GM18870 (cell line): ENCODE measurements around the gene MTCP1.

Source experiments
- ATAC-seq: cut with Tn5 transposase; IDR thresholded peaks from one replicate; pipeline ENCODE4 v1.9.1; 2021; ENCODE audit warnings: moderate library complexity; ENCODE audit not compliant: unreplicated experiment

Gene MTCP1

DNA sequence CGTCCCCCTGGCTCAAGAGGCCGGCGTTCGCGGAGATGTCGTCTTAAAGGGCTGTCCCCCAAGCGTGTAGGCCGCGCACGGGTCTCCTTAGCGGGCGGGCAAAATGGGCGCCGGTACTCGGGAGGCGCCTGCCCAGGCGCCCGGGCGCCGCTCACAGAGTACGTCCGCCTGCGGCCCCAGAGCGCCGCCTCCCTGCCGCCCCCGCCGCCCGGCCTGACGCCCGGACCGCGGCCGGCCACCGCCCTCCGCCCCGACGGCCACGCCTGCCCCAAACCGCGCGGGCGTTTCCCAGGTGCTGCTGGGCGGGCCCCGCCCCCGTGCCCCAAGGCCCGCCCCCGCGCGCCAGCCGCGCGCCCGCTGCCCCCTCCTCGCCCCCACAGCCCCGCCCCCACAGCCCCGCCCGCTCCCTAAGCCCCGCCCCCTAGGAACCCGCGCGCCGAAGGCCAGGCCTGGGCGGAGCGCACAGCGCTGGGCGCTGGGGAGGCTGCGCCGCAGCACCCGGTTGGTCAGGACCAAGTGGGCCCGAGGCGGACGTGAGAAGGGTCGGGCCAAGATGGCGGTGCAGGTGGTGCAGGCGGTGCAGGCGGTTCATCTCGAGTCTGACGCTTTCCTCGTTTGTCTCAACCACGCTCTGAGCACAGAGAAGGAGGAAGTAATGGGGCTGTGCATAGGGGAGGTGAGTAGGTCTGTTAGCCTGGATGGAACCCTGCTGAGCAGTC, at the start of gene MTCP1, which contains the start of the genes BRCC3 and CMC4:
TSS of gene MTCP1 (minus strand) at position 162 of the 719 bp plus-strand sequence. CDS start 5,126 bp downstream, outside the sequence.
TSS of gene BRCC3 (plus strand) at position 534 of the 719 bp plus-strand sequence. CDS start at position 554, 20 bp downstream.
TSS of gene CMC4 (minus strand) at position 162 of the 719 bp plus-strand sequence. CDS start 7,113 bp downstream, outside the sequence.
- ATAC-seq = peak; percentile 62

DNA sequence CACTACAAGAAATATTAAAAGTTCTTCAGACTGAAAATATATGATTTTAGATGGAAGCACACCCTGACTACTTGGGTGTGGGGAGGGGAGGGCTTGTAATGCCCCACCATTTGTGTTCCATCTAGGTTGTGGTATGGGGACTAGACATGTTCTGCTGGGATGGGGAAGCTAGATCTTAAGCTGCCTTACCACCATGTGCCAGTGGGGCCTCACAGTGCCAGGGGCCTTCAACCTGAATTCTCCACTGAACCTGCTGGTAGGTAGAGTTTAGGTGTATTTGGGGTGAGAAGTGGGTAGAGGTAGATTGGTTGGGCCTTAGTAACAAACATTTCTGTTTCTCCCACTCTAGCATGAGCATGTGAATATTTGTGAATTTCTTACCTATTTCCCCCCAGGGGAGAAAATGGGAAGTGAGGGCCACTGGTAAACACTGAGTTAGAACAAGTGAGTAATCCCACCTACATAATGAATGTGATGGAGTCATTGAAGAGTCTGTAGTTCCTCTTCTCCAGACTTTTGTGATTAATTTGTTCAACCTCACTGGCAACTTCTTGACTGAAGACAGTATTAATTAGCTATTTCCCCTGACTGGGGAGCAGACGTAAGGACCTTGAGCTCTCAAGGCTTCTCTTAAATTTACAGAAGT, 44.4 kb upstream of the MTCP1 start:
- ATAC-seq = no peak

GRCh38 chrX:155113097-155113496, 42.2 kb upstream of the MTCP1 start:
- ATAC-seq = no peak

DNA sequence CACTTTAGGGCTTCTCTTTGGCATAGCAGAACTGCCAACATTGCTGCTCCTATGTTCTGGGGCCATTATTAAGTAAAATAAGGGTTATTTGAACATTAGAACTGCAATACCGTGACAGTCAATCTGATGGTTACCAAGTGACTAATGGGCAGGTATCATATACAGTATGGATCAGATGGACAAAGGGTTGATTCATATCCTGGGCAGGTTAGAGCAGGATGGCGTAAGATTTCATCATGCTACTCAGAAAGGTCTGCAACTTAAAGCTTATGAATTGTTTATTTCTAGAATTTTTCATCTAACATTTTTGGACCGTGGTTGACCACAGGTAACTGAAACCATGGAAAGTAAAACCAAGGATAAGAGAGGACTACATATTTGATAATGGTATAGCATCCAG, 41.2 kb upstream of the MTCP1 start:
- ATAC-seq = no peak

DNA sequence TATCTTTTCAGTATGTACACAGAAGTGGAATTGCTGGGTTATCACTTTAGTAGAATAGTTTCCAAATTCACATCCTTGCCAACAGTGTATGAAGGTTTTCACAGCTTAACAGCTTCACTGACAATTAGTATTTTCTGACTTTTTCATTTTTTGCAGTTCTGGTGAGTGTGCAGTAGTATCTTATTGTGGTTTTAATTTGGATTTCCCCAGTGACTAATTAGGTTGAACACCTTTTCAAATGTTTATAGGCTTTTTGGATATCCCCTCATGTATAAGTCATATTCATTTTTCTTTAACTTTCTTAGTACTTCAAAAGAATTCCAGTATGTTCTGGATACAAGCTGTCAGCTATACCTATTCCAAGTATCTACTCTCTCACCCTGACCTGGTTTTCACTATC, 37.5 kb upstream of the MTCP1 start:
- ATAC-seq = no peak

GRCh38 chrX:155105919-155106318, 35.0 kb upstream of the MTCP1 start:
- no peak for ATAC-seq

DNA sequence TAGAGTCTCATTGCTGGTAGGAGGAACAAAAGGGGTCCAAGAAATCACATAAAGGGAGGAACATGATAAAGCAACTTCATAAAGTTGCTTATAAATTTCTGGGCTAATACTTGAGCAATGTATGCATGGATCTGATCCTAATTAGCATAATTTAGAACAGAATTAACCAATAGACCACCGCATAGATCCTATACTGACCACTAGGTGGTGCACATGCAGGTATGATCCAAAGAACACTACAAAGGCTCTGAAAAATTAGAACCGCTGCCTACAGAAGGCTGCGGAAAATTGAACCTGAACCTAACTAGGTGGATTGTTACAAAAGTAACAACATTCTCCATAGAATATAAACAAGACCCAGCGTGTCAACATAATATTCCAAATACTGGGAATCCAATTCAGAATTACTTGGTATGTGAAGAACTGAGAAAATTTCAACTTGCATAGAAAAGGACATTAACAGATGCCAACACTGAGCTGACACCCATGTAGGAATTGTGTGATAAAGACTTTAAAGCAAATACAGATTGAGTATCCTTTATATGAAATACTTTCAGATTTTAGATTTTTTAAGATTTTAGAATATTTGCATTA, 23.6 kb upstream of the MTCP1 start:
- ATAC-seq = peak; percentile 68

DNA sequence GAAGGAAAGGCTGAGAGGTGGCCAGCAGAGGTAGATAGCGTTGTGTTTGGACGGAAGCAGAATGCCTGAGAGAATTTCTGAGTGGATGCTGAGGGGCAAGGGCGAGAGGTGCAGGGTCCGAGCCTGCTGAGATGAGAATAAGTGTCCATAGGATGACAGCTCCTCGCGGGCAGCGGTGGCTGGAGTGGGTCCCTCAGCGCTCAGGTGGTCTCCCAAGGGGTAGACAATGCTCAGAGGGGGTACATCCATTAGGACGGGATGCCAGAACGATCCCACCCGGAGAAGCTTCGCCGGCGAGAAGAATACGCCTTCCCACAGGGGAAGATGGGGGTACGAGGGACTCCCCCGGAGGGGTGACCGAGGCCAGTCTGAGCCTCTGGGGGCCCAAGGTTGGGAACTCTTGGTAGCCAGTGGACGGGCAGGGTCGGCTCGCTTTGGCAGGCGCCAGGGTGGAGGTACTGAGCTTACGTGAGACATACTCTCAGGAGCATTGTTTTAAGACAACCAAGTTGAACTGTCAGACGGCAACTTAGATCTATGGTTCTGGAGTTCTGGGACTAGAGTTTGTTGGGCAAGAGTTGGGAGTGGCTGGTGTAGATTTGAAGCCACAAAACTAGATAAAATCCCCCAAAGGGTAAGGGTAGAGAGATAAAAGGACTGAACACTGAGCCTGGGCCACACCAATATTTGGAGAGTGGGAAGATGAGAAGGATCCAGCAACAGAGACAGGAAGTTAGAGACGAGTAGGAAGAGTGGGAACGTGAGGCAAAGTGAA, 16.2 kb upstream of the MTCP1 start:
- no peak for ATAC-seq

GRCh38 chrX:155086202-155086840, 15.4 kb upstream of the MTCP1 start:
- no peak for ATAC-seq

GRCh38 chrX:155071694-155072280, 851 bp upstream of the MTCP1 start:
- ATAC-seq = no peak

DNA sequence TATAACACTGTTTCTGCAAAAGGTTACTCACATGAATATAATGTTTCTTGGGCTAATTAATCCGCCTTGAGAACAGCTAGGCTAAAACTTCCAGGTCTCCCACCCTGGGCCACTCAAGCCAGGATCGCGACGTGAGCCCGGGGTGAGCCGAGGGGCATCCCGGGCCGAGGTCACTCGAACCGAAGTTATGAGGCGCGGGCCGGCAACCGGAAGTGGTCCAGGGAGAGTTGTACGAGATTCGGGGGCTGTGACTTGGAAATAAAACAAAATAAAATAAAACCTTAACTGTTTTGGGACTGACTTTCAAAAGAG, 317 bp downstream of the MTCP1 start:
- ATAC-seq = peak; percentile 23

GRCh38 chrX:155070038-155070437, 898 bp downstream of the MTCP1 start:
- no peak for ATAC-seq

GRCh38 chrX:155069414-155069813, 1.5 kb downstream of the MTCP1 start:
- no peak for ATAC-seq

DNA sequence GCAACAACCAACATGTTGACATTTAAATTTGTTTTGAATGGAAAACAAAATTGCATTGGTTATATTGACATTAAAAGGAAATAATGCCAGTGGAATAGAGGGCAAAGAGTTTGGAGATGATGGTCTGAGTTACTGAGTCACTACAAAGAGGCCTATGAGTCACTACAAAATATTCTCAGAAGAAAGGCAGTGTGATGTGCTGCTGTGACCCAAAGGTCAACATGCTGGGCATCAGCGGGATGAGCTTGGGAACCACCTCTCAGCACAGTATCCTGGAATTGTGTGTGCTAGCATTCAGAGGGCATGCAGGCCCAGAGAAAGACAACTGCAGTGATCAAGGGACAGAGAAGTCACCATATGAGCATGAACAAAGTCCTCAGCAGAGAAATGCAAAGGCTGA, 2.8 kb downstream of the MTCP1 start:
- ATAC-seq = no peak

DNA sequence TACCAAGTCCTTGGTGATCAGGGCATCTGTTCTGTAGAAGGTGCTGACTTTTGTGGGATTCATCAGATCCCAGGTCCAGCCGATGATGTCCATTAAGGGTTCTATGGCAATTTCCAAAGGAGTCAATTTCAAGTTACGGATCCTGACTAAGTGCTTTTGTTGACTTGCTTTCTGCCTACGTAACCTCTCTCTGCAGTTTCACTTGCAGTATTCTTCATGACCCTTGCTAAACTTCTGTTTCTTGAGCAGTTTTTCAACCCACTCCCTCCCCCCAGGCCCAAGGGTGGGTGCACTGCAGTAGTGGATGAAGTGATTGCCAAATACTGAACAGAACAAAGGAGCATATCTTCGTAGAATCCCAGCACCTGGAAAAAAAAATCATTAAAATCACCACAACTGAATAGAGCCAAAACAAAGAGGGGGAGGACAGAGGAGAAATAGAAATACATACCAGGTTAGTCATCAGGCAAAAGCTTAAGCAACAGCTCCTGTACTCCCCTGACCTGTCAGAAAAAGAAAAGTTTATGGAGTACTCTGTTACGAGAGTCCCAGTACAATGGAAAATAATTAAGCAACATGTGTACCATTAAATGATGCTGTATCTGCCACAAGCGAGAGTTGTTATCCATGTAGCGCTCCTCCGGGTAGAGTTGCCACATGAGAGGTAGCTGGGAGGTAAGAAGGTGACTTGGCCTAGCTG, 5.8 kb downstream of the MTCP1 start:
- no peak for ATAC-seq

DNA sequence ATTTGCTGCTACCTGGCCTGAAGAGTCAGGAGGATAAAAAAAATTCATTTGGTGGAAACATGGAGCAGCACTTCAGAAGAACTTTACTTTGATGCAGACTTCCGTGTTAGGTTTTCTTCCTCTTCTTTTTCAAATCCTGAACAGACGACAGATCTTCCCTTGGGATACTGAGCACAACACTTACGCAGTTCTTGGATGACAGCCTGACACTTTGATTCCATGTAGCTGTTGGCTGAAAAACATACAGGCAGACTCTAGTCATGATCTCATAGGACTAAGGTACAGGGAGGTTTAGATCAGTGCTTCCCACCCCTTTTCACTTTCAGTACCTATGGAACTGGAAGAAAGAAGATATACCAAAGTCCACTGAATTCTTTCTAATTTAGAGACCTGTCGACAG, 9.2 kb downstream of the MTCP1 start:
- no peak for ATAC-seq

DNA sequence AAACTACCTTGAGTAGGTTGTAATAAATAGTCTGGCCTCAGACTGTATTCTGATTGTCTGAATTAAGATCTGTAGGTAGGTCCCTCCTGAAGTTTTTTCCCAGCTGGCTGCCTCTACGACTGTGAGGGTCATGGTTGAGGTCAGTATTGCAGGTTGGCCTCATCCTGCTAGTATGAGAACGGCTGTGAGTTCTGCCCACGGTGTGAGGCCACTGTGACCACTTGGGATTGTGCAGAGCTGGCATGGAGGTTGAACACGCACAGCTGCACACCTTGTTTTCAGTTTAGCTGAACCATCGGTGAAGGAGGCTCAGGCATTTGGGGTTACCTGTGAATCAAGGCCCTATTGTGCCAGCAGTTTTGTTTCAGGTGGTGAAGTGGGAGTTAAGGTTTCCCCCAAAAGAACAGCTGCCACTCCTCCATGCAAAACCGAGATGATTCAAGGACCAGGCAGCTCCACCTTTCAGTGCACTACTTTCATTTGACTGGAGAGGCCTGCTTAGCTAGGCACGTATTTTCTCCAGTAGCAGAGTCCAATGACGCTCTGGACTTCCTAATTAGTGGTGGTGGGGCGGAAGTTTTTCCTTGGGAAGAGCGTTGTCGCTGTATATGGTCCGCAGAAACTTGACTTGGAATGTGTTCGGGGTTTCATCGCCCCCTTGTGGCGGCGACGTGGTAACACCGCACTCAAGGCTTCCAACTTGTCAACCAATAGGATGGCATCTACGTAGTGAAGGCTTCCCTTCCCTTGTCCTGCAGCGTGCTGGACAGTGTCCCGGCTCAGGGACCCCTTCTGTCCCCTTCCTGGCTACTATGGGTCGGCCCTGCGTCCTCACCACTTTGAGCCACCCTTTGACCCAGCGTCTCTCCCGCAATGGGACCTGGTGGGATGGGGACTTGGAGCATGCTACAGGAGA, 13.8 kb downstream of the MTCP1 start:
- peak; percentile 90 for ATAC-seq

DNA sequence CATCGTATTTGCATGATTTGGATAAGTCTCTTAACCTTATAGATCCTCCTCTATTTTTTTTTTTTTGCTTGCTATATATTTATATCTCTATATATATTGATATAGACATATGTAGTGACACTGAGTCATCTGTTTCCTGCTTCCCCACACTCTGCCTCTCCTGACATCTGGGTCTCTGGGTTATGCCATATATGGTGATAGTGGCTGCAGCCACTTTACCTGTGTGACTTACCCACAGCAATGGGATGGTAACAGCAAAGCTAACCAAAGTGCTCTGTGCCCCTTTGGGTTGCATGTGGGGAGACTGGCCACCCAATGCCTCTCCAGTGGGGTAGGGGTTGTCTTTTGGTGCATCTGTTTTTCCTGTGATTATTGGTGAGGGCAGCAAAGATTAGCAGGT, 14.5 kb downstream of the MTCP1 start:
- no peak for ATAC-seq

GRCh38 chrX:155055494-155055893, 15.4 kb downstream of the MTCP1 start:
- no peak for ATAC-seq
